ENCODE data around the gene PDGFB.

PDGFB gene

DNA sequence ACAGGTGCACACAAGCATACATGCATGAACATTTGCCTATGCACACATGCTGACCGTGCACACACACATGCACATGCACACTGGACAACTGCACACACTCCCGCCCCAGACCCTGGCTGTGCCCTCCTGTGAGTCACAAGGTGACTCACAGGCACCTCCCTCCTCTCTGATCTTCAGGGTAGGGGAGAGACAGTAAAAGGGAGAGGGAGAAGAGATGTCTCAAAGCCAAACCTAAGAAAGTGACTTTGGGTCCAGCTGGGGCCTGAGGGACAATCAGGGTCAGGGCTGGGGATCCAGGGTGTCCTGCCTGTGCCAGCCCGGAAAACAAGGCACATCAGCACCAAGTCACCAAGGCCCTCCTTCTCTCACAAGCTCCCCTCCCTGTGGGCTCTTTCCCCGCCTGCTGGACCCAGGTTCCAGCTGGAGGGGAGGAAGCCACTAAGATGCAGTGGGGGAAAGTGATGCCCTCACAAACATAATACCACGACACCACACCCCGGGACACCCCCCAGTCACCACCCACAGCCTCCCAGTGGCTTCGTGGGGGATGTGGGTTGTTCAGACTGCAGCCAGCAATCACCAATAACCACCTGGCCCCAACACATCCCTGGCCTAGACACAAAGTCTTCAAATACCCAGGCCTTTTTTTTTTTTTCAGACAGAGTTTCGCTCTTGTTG lies 39.3 kb downstream of the PDGFB start:
- DNase-seq (ENCODE audit: low read depth) = peak; percentile 34

- no peak for DNase-seq (ENCODE audit: low read depth)
Observed at GRCh38 chr22:39204216-39204615, 40.6 kb downstream of the PDGFB start.

GRCh38 chr22:39197578-39197977 lies 47.2 kb downstream of the PDGFB start:
- no peak for DNase-seq (ENCODE audit: low read depth)

DNA sequence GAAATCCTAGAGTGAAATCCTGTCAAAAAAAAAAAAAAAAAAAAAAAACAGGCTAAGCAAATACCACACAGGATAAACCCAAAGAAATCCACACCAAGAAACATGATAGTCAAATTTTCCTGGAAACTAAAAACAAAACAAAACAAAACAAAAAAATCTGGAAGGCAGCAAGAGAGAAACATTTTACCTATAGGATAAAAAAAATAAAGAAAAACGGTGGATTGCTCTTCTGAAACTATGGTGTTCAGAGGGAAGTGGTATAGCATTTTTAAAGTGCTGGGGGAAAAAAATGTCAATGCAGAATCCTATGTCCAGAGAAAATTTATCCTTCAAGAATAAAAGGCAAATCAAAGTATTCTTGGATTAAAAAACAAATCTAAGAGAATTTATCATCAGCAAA lies 50.7 kb downstream of the PDGFB start:
- DNase-seq (ENCODE audit: low read depth) = no peak

GRCh38 chr22:39188809-39189208 lies 56.0 kb downstream of the PDGFB start:
- DNase-seq (ENCODE audit: low read depth) = no peak

DNA sequence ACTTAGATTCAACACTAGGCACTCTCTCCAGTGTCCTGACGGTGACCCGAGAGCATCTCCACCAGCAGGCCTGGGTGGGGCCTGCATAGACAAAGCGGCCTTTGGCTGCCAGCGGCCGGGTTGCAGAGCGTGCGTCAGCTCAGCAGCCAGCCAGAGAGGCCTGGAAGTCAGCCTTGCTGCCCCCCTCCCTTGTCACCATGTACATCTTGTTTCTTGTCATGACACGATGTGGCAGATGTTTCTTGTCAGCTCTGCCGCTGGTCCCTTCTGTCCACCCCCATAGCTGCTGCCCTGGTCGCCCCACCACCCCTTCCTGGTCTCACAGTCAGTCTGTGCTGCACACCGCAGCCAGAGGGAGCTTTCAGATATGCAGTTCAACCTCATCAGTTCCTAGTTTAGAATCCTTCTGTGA lies 59.2 kb downstream of the PDGFB start:
- DNase-seq (ENCODE audit: low read depth) = no peak

DNA sequence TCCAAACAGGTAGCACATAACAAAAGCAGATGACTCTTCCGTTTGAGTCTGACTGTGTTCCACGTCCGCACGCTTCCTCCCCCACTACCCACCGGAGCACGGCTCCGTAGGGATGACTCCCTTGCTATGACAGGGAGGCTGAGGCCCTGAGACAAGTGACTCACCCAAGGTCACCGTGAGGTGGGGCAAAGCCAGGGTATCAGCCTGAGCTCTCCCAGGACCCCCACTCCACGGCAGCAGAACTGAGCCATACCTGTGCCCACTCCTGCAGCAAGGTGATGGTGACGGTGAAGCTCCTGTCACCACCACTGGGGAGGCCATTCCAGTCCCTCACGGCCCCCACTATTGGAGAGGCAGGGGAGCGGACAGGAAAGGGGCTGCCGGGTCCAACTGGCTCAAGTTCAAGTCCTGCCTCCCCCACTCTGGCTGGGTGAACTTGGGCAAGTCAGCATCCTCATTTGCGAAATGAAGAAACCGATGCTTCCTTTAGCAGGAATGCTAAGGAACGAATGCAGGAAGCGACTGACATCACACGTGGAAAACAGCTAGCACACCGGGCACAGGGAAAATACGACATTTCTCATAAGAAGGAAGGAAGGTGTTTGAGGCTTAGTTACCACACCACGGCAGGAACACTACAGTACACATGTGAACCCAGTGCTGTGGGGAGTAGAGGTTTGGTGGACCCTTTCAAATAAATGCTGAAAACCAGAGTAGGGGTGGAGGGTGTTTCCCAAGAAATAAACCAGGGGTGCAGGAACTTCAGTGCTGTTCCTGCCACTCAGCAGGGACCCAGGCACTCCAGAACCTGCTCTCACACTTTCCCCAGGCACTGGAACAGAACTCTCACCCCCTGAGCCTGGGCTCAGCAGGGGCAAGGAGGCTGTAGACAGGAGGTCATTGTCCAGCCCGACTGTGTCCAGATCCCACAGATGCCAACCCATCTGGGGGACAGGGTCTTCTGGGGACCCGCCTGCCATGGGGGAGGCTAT lies 59.9 kb downstream of the PDGFB start:
- no peak for DNase-seq (ENCODE audit: low read depth)

- DNase-seq (ENCODE audit: low read depth) = no peak
Observed at GRCh38 chr22:39183991-39184585, 60.7 kb downstream of the PDGFB start.

GRCh38 chr22:39182478-39183030 lies 62.2 kb downstream of the PDGFB start:
- no peak for DNase-seq (ENCODE audit: low read depth)

GRCh38 chr22:39181778-39182177 lies 63.0 kb downstream of the PDGFB start:
- DNase-seq (ENCODE audit: low read depth) = no peak

DNA sequence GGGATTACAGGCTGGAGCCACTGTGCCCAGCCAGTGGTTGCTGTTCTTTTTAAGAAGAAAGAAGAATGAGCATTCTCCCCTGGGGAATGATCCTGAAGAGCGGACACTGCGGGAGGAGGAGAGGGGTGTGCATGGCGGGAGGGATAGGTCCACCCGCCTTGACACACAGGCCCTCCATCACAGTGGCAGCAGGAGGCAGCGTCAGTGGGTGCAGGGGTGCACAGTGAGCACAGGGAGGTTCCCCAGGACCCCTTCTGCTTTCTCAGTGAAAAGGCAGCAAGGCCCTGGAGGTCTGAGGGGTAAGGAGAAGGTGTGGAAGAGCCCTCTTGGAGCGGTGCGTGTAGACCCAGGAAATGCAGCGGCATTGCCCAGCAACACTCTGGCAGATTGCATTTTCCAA lies 63.4 kb downstream of the PDGFB start:
- DNase-seq (ENCODE audit: low read depth) = no peak

- no peak for DNase-seq (ENCODE audit: low read depth)
Observed at GRCh38 chr22:39179841-39180335, 64.9 kb downstream of the PDGFB start.

DNA sequence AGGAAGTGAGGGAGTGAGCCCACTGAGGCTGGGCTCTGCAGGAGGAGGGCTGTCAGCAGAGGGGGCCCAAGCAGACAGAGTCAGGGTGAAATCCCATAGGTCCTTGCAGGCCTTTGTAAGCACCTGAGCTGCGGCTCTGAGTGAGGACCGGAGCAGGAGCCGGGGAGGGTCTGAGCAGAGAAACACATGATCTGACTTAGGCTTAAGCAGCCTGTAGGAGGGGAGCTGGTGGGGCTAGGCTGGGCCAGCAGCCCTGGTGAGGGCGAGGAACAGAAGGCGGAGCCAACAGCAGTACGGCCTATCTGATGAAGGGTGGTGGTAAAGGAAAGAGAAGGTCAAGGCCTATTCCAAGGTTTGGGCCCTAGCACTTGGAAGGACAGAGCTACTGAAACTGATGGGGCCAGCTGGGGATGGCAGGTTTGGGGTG lies 65.4 kb downstream of the PDGFB start:
- no peak for DNase-seq (ENCODE audit: low read depth)

- no peak for DNase-seq (ENCODE audit: low read depth)
Observed at GRCh38 chr22:39178206-39179111, 66.3 kb downstream of the PDGFB start.

DNA sequence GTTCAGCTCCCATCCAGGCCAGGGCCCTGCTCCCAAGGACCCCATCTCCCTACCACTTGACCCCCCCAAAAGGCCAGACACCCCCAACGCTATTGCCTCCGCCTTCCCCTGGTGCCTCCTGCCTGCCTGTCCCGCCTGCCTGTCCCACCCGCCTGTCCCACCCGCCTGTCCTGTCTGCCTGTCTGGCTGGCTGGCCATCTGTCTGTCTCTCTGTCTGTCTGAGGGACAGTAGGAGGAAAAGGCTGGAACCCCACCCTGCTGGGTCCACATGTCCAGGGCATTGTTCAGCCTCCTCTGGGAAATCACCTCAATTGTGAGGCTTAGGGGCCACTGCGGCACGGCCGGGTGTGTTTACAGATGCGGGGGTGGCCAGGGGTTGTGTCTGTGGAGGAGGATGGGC lies 67.0 kb downstream of the PDGFB start:
- no peak for DNase-seq (ENCODE audit: low read depth)

- no peak for DNase-seq (ENCODE audit: low read depth)
Observed at GRCh38 chr22:39177456-39177775, 67.4 kb downstream of the PDGFB start.

DNA sequence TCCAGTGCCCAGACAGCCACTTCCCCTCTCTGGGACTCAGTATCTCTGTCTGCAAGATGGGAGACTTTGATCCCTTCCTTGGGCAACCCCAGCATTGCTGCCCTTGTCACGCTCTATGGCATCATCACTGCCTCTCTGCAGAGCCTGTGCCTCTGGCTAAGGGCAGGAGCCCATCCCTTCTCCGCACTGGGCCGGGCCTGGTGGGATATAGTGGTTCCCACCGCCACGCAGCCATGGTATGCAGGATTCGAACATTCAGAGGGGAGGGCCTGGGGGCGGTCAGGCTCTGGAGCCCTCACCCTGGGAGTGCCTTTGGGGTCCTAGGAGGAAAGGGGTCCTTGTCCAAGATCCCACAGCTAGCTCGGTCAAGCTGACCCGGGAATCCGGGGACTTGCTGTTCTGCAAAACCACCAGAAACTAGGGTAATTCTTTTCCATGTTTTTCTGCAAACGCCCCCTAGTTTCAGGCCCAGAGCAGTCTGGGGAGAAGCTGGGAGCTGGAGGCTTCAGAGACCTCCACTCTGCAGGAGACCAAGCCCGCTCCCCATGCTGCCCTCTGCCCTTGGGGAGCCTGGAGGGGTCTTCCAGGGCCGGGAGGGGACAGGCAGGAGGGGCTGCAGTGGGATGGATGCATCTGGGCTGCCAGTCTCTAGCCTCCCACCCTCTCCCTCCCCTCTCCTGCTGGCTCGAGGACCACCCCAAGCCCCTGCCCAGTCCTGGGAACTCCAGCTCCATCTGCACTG lies 67.9 kb downstream of the PDGFB start:
- no peak for DNase-seq (ENCODE audit: low read depth)

DNA sequence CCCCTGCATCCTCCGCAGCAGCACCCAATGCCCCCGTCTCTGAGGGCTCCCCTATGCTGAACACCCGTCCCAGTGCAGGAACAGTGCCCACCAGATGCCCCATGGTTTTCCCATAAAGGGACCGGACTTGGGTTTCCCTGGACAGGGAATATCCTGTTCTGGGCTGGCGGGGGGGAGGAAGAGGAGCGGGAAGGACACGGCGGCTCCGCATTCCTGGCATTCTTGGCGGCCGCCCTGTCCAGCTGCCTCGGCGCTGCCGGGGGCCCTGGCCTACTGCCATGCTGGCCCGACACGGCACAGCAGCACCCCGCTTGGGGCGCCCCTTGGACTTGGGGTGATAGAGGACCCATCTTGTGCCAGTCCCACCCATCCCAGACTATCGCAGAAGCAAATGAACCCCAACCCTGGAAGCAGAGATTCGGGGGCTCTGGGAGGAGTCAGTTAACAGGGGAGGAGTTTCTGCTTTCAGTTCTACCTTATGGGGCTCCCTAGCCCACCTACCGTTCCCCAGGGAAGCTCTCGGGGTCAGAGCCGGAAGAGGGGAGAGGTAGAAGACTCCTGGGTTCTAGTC lies 68.6 kb downstream of the PDGFB start:
- no peak for DNase-seq (ENCODE audit: low read depth)

DNA sequence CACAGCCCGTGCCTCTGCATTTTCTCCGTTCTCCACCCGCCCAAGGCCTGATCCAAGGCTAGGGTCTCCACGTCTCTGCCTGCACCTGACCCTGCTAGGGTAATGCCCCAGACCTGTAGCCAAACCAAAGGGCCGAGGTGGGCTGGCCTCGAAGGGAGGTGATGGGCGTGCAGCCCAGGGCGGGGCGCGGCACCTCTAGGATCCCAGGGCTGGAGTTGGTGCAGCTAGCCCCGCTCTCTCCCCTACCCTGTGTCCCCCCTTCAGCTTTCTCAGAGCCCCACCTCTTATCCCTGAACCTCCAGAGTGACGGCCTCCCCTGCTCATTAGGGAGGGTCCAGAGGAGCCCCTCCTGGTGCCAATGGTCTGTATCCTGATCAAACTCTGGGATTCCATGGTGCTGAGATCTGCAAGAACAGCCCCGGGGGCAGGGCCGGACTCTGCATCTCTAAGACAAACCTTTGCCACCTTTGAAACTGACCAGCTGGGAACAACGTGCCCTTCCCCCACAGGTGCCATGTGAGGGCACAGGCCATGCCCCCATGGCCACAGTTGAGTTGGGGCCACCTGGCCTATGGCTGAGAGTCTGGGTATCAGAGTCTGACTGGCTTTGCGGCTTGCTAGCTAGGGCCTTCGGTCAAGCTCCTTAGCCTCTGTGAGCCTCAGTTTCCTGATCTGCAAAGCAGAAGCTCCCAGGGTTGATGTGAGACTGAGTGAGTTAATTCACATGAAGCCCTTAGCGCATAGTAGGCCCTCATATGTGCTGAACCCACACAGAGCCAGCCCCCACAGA lies 69.2 kb downstream of the PDGFB start:
- DNase-seq (ENCODE audit: low read depth) = no peak
